Stimulated activated CD8-positive, alpha-beta memory T cell treated with anti-CD3 and anti-CD28 coated beads, Interleukin-4, amount 100 ng/mL, for 24 hours (primary cell): ENCODE data around the gene MRE11.

Source experiments
- DNase-seq: peaks from one replicate; pipeline ENCODE4 v3.0.0-alpha.2; 2020; ENCODE audit warnings: low read depth

MRE11 gene

DNA sequence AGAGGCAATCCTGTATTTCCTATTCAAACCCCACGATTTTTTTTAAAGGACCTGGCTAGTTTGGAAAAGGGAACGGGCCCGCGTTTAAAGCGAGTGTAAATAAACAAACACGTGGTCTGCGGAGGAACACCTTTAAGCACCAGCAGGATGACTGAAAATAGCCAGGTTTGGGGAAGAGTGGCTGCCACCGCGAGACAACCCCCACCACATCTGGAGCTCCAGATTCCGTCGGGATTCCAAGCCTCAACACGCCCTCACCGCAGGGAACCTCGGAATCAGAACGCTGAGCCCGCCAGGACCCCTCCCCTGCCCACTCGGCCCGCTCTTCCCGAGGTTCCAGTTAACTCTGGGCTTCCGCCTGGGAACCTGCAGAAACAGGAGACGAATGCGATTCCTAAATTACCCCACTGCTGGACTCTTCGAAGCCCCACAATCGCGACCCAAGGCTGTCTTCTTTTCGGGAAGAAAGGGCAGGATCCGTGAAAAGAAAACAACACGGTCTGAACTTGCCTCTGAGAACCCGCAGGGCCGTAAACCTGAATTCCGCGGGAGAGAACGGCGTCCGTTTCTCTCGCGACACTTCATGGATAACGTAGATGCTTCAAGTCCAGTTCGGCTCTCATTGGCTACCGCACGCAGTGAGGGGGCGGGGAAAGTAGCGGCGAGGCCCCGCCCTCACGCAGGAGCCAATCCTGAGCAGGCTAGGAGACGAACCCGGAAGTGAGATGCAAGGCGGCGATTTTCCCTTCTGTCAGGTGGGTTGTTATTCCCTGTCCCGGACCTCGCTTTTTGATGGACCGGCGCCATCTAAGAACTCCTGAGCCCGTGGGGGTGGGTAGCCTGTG, at the start of gene MRE11, which contains the start of gene ANKRD49:
Gene MRE11, minus strand, starts transcription at position 564 of the 845 bp plus-strand sequence. CDS start 1,043 bp downstream, outside the sequence.
Gene ANKRD49, plus strand, starts transcription at position 704 of the 845 bp plus-strand sequence. CDS start 2,710 bp downstream, outside the sequence.
- DNase-seq: peak; percentile 93

DNA sequence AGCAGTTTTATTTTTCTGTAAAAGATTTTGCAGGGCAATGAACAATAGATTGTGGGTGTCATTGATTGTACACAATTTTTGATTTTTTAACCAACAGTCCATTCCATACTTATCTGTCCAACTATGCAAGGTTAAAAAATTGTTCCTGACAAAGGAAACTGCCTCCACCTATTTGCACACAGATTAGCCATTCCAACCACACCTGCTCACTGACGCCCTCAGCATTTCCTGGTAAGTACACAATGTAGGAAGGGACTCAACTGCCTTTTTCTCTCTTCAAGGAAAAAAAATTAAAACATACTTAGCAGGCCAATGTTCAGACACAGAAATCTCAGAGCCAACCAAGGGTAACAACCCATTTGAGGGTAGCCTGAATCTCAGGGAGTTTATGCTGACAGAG, 45.8 kb upstream of the MRE11 start:
- no peak for DNase-seq

- no peak for DNase-seq
Observed at GRCh38 chr11:94537031-94537600, 43.5 kb upstream of the MRE11 start.

- DNase-seq: no peak
Observed at GRCh38 chr11:94536386-94536785, 42.7 kb upstream of the MRE11 start.

DNA sequence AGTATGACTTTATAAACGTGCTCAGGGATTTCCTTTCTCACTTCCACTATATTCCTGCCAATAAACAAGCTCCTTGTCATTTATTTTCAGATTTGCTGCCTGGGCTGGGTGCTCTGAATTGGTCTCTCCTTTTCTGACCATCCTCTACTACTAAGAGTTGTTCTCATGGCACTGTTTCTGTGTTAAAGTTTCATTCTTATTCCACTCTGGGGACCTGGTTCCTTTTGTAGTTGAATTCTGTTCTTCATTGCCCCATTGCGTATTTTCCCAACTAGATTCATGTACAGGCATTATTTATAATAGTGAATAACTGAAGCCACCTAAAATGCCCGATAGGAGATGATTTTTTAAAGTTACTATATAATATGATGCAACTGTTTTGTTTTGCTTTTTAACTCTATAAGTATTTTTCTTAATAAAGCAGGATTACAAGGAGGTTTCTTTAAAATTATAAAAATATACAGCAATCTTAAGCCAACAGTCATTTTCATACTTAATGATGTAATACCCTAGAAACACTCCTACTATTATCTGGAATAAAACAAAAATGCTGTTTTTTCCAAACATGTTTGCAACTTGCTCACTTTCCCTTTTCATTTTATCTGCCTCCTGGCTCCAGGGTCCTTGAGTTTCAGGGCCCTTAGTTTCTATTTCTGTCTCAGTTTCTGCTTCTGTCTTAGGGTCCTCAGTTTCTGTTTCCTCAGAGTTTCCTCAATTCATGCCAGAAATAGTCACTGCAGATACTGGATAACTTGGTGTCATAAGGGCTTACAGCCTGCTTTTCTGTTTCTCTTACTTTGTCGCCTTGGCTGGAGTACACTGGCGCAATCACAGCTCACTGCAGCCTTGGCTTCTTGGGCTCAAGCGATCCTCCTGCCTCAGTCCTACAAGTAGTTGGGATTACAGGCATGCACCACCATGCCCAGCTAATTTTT, 40.3 kb upstream of the MRE11 start:
- DNase-seq: no peak

GRCh38 chr11:94533206-94533605, 39.6 kb upstream of the MRE11 start:
- DNase-seq: no peak

GRCh38 chr11:94532211-94532610, 38.6 kb upstream of the MRE11 start:
- no peak for DNase-seq

DNA sequence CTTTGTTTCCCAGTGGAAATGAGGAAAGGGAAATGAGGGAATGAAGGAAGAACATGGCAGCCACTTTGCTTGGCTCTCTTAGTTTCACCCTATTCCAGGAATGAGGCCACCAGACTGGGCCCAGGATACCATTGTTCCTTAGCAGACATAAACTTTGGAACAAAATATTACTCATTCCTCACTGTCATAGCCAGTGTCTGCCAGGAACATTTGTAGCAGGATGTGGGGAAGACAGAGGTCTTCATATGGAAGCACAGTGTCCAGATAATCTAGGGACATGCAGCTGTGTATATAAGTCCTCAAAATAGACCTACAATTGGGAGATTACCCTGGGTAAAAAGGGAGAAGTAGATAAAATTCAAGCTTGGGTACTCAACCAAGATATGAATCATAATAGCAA, 34.9 kb upstream of the MRE11 start:
- DNase-seq: no peak

DNA sequence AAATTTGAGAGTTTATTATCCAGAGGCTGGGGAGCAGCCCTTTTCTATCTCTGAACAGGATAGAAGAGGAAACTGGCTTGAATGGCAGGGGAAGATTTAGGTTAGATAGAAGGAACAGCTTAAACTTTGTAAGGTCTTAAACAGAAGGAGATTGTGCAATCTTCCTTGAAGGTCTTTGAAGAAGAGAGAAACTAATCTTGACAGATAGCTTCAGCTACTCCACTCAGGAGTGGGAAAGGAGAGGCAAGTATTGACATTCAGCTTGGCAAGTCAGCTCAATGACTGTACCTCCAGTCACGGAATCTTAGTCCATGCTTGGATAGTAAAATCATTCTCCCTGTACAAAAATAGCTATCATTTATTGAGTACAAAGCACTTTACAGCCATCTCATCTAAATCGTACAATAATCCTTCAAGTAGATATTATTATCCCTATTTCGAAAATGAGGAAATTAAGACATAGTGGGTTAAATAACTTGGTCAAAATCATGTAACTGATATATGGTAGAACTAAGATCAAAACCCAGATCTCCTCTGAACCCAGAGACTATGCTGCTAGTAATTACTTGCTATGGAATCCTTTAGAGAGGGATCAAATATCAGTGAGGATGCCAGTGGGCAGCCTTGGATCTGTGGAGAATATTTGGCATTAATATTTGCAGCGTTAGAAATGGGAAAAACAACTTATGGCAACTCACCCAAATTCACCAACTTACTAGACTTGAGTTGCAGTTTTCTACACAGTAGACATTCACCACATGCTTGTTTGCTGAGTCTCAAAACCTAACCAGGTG, 33.2 kb upstream of the MRE11 start:
- DNase-seq: no peak

- no peak for DNase-seq
Observed at GRCh38 chr11:94525546-94526324, 32.1 kb upstream of the MRE11 start.

- DNase-seq: no peak
Observed at GRCh38 chr11:94524341-94524740, 30.7 kb upstream of the MRE11 start.

DNA sequence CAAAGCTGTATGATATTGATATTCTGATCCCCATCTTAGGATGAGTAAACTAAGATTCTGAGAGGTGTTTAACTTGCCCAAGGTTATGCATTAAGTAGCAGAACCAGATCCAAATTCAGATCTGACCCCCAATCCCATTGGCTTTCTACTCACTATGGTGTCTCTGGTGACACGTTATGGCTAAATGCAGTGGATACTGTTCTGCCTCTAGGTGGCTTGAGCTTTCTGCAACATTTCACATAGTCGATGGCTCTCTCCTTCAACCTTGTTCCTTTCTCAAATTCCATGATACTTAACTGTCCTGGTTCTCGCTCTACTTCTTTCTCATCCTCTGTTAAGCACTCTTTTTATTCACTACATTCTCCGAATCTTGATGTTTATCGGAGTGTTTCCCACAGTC, 28.0 kb upstream of the MRE11 start:
- no peak for DNase-seq

DNA sequence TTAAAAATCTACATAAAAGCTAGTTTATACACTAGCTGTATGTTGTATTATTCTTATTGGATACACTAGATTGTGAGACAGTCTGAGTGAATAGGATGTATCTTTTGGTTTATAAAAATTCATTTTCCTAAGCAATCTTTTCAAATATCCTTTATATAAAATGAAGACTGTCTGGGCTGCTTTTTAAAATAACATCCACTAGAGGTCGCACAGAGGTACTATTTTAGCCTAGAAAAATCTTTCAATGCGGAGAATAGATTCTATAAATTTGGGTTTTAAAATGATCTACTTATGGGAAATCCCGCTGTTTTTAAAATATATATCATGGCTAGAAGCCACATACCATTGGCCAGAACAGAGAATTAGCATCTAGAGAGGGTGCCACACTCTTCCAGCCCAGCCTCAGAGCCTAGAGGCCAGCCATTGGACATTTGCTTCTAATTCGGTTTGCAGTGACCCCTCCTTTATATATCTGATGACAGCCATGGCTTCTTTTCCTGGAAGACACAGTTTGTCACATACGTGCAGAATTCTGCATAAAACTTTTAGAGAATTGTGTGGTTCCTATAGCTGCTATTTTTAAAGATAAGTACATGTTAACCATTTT, 25.9 kb upstream of the MRE11 start:
- DNase-seq: no peak

GRCh38 chr11:94518300-94518699, 24.7 kb upstream of the MRE11 start:
- DNase-seq: no peak

GRCh38 chr11:94516725-94517124, 23.1 kb upstream of the MRE11 start:
- no peak for DNase-seq

GRCh38 chr11:94515398-94515797, 21.8 kb upstream of the MRE11 start:
- no peak for DNase-seq

DNA sequence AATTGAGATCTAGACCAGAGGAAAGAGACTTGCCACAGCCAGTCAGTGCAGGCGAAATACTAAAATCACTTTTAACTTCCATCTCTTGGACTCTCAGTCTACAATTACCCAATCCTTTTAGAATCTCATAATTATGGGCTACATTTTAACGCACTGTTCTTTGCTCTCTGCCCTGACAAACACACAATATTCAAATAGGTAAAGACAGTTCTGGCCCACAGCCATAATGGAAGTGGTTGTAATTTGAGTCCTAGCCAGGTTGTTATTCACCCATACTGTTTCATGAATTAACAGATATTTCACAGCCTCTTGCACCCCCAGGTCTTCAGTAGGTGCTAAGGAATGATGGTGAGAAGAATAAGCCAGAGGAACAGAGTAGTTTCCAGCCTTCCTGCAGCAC, 19.4 kb upstream of the MRE11 start:
- no peak for DNase-seq

DNA sequence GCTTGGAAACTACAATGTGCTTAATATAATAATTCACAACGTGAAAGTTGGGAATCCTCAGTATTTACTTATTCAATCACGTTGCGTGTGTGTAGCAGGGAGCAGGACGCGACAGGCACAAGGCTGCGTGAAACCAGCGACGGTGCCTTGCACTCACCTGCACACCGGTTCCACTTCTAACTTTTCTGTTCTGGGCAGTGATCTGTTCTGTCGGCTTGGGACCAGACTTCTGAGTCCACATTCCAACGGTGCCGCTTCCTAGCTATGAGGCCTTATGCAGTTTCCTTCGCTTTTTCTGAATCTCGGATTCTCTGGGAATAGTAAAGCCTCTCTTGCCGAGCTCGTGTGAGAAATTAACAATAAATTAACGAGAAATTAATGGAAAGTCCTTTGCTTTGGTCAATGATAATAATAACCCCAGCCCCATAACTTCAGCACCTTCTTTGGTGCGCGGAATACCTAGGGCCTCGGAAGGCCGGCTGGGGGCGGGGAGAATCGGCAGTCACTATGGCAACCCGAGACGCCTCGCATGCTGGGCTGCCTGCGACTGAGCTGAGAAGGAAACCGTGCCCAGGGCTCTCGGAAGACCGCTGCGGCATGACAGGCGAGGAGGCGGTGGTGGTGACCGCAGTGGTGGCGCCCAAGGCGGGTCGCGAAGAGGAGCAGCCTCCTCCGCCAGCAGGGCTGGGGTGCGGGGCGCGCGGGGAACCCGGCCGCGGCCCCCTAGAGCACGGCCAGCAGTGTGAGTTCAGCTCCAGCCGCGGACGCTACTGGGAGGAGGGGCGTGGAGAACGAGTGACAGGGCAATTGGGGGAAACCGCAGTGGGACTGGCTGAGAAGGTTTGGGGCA, 18.5 kb upstream of the MRE11 start, which contains the start of gene C11orf97:
Gene C11orf97, plus strand, starts transcription at position 530 of the 850 bp plus-strand sequence. Its CDS starts 68 bp downstream, at position 598.
- DNase-seq: peak; percentile 48

DNA sequence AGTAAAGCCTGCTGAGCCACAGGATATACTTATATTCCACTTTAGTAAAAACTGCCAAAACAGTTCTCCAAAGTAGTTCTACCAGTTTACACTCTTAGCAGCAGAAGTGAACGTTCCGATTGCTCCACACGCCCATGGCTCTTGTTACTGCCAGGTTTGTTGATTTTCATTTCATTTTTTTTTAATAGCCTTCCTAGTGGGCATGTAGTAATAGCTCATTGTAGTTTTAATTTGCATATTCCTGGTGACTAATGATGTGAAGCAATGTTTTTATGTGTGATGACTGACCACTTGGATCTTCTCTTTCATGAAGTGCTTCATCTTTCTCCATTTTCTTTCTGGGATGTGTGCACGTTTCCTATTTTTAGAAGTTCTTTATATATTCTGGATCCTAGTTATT, 13.8 kb upstream of the MRE11 start:
- DNase-seq: no peak
